Measurements from ENCODE around the gene RAB6B. TPM values are rescaled to one million over a fixed set of nuclear protein-coding genes. Genes with fewer than 3 reads are reported as not detected.

RAB6B gene
- total RNA-seq, 1 experiment from 2014 or later: 0.86 TPM

- CTCF ChIA-PET: no interaction called here
- intact Hi-C loops (cut with micrococcal nuclease; ENCODE audit: unreplicated experiment): no loop called here
Observed at GRCh38 chr3:133890972-133891644, 4.6 kb downstream of the RAB6B start.

GRCh38 chr3:133890037-133890436 lies 5.6 kb downstream of the RAB6B start:
- CTCF ChIA-PET: no interaction called here
- BruUV-seq (replicated peaks): no TSS peak
- H3K4me3 ChIP-seq (ENCODE audit: low read depth, low read length, poor library complexity, severe bottlenecking): no peak overlapping the region
- no peak for DNase-seq (ENCODE audit: low spot score)
- H3K4me1 ChIP-seq (ENCODE audit: insufficient read depth, low read length, poor library complexity, severe bottlenecking): no peaks in the 10 kb centered on the region
- intact Hi-C loops (cut with micrococcal nuclease; ENCODE audit: unreplicated experiment): no loop called here
- H3K27me3 ChIP-seq (replicated peaks; ENCODE audit: insufficient read depth, low read depth, low read length, poor library complexity): peaks cover 4% of the 10 kb centered on the region
- no peaks in the 10 kb centered on the region for H3K9me3 ChIP-seq (ENCODE audit: low read depth, low read length, poor library complexity, severe bottlenecking)
- TF ChIP-seq EZH2 (IDR thresholded peaks at IDR 0.05; ENCODE audit: borderline replicate concordance, low read depth, low read length, poor library complexity, severe bottlenecking) (no peak), CTCF (conservative IDR thresholded peaks at IDR 0.05; ENCODE audit: low read depth, low read length) (no peak)
- no peaks in the 10 kb centered on the region for H3K36me3 ChIP-seq (ENCODE audit: insufficient read depth, low read length, poor library complexity, severe bottlenecking)
- no peak overlapping the region for H3K27ac ChIP-seq (ENCODE audit: low read depth, low read length, poor library complexity, severe bottlenecking)
- POLR2A ChIA-PET (ENCODE audit: low non-redundant PET): no interaction called here

More at GRCh38 chr3:133890972-133891644, 4.6 kb downstream of the RAB6B start:
- no peak overlapping the region for H3K27ac ChIP-seq (ENCODE audit: low read depth, low read length, poor library complexity, severe bottlenecking)
- DNase-seq (ENCODE audit: low spot score): no peak
- no peak overlapping the region for H3K4me3 ChIP-seq (ENCODE audit: low read depth, low read length, poor library complexity, severe bottlenecking)
- TF ChIP-seq EZH2 (IDR thresholded peaks at IDR 0.05; ENCODE audit: borderline replicate concordance, low read depth, low read length, poor library complexity, severe bottlenecking) (no peak), CTCF (conservative IDR thresholded peaks at IDR 0.05; ENCODE audit: low read depth, low read length) (no peak)
- H3K9me3 ChIP-seq (ENCODE audit: low read depth, low read length, poor library complexity, severe bottlenecking): no peaks in the 10 kb centered on the region
- peaks cover 3% of the 10 kb centered on the region for H3K4me1 ChIP-seq (ENCODE audit: insufficient read depth, low read length, poor library complexity, severe bottlenecking)
- POLR2A ChIA-PET (ENCODE audit: low non-redundant PET): no interaction called here
- H3K27me3 ChIP-seq (replicated peaks; ENCODE audit: insufficient read depth, low read depth, low read length, poor library complexity): peaks cover 12% of the 10 kb centered on the region
- H3K36me3 ChIP-seq (ENCODE audit: insufficient read depth, low read length, poor library complexity, severe bottlenecking): no peaks in the 10 kb centered on the region
- BruUV-seq (replicated peaks): no TSS peak

- intact Hi-C loops (cut with micrococcal nuclease; ENCODE audit: unreplicated experiment): no loop called here
- H3K27ac ChIP-seq (ENCODE audit: low read depth, low read length, poor library complexity, severe bottlenecking): no peak overlapping the region
- TF ChIP-seq CTCF (conservative IDR thresholded peaks at IDR 0.05; ENCODE audit: low read depth, low read length) (no peak), EZH2 (IDR thresholded peaks at IDR 0.05; ENCODE audit: borderline replicate concordance, low read depth, low read length, poor library complexity, severe bottlenecking) (no peak)
- ChIA-PET CTCF (no interaction called here), POLR2A (ENCODE audit: low non-redundant PET) (no interaction called here)
- no peak for DNase-seq (ENCODE audit: low spot score)
- BruUV-seq (replicated peaks): no TSS peak
- no peaks in the 10 kb centered on the region for H3K27me3 ChIP-seq (replicated peaks; ENCODE audit: insufficient read depth, low read depth, low read length, poor library complexity)
- H3K36me3 ChIP-seq (ENCODE audit: insufficient read depth, low read length, poor library complexity, severe bottlenecking): no peaks in the 10 kb centered on the region
- no peak overlapping the region for H3K4me3 ChIP-seq (ENCODE audit: low read depth, low read length, poor library complexity, severe bottlenecking)
- H3K4me1 ChIP-seq (ENCODE audit: insufficient read depth, low read length, poor library complexity, severe bottlenecking): no peaks in the 10 kb centered on the region
- H3K9me3 ChIP-seq (ENCODE audit: low read depth, low read length, poor library complexity, severe bottlenecking): no peaks in the 10 kb centered on the region
Observed at GRCh38 chr3:133888726-133889340, 6.8 kb downstream of the RAB6B start.
